ENCODE data around the gene PHLDB2. TPM values are rescaled to one million over a fixed set of nuclear protein-coding genes. Genes with fewer than 3 reads are reported as not detected.

PHLDB2 gene
- total RNA-seq, 1 donor from 2014 or later: 54.3 TPM

DNA sequence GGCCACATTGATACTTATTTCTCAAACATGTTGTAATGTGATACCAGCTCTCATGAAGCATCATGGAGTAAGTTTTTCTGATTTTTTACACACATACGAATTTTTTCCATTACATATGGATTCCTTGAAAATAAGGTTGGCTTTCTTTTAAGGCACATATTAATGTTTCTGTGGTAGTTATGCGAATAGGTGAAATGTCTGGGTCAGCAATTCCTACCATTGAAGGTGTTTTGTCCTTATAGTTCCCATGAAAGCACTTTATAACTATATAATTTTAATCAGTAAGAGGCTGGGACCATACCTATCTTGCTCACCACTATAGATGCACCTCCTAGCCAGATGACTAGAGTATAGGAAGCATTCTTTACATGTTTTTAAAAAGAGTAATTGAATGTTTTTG, 33.0 kb downstream of the PHLDB2 start:
- Histone ChIP-seq H3K27me3 (ENCODE audit: control insufficient read depth in 3 of 3, insufficient read depth in 3 of 3, low read length in 3 of 3) (no peaks in the 10 kb centered on the region), H3K27ac (ENCODE audit: low read depth, low read length) (no peak overlapping the region), H3K4me3 (ENCODE audit: low read length in 3 of 3) (no peak overlapping the region), H3K9ac (ENCODE audit: low read depth in 1 of 3, low read length in 3 of 3) (no peak overlapping the region), H3K9me3 (ENCODE audit: control insufficient read depth in 3 of 3, low read length in 3 of 3) (no peaks in the 10 kb centered on the region), H3K4me1 (ENCODE audit: control insufficient read depth in 3 of 3, insufficient read depth in 3 of 3, low read length in 3 of 3) (no peaks in the 10 kb centered on the region), H3K36me3 (ENCODE audit: control insufficient read depth in 3 of 3, insufficient read depth in 3 of 3, low read length in 3 of 3) (no peaks in the 10 kb centered on the region)

DNA sequence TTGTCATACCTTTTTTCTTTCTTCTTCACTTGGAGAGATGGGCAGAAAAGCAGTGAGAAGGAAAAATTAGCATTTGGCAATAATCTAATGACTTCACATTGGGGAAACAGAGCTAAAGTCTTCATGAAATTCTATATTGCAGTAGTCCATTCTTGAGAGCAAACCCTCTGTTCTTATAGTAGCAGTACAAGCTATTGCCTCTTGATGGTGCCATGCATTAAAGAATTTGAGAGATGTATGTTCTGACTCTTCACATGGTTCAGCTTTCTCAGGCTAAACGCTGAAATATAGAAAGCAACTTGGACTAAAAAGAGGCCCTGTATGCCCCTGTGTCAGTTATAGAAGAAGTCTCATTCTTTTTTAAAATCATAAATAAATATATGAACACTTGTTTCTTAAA, 36.0 kb downstream of the PHLDB2 start:
- H3K9me3 ChIP-seq (ENCODE audit: control insufficient read depth in 3 of 3, low read length in 3 of 3): no peaks in the 10 kb centered on the region
- no peak overlapping the region for H3K4me3 ChIP-seq (ENCODE audit: low read length in 3 of 3)
- H3K27me3 ChIP-seq (ENCODE audit: control insufficient read depth in 3 of 3, insufficient read depth in 3 of 3, low read length in 3 of 3): no peaks in the 10 kb centered on the region
- H3K4me1 ChIP-seq (ENCODE audit: control insufficient read depth in 3 of 3, insufficient read depth in 3 of 3, low read length in 3 of 3): no peaks in the 10 kb centered on the region
- no peak overlapping the region for H3K9ac ChIP-seq (ENCODE audit: low read depth in 1 of 3, low read length in 3 of 3)
- H3K36me3 ChIP-seq (ENCODE audit: control insufficient read depth in 3 of 3, insufficient read depth in 3 of 3, low read length in 3 of 3): no peaks in the 10 kb centered on the region
- no peak overlapping the region for H3K27ac ChIP-seq (ENCODE audit: low read depth, low read length)

DNA sequence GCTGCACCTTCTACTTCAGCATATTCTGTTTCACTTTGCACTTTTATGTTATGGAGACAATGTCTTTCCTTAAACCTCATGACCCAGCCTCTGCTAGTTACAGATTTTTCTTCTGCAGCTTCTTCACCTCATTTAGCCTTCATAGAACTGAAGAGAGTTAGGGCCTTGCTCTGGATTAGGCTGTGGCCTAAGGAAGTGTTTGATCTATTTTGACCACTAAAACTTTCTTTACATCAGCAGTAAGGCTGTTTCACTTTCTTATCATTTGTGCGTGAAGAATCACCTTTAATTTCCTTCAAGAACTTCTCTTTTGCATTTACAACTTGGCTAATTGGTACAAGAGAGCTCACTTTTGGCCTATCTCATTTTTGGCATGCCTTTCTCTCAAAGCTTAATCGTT, 40.9 kb downstream of the PHLDB2 start:
- no peaks in the 10 kb centered on the region for H3K27me3 ChIP-seq (ENCODE audit: control insufficient read depth in 3 of 3, insufficient read depth in 3 of 3, low read length in 3 of 3)
- H3K4me1 ChIP-seq (ENCODE audit: control insufficient read depth in 3 of 3, insufficient read depth in 3 of 3, low read length in 3 of 3): peaks cover 0 to 5% (median 0%) of the 10 kb centered on the region in 3 donors

DNA sequence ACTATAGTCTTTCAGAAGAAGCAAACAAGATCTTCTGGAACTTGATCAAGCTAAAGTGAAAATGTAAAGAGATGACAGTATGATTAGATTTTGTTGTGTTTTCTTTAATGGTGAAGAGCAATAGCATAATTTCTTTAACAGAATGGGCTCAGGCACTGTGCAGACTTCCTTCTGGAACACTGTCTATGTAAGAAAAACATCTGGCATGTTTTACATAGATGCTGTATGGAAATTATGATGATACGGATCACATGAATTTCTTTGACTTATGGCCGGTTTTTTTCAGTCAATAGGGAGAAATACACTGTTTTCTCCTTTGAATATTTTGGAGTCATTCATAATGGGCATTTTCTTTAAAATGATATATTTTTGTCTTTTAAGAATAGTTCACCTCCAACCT, 42.6 kb downstream of the PHLDB2 start:
- Histone ChIP-seq H3K27me3 (ENCODE audit: control insufficient read depth in 3 of 3, insufficient read depth in 3 of 3, low read length in 3 of 3) (no peaks in the 10 kb centered on the region), H3K36me3 (ENCODE audit: control insufficient read depth in 3 of 3, insufficient read depth in 3 of 3, low read length in 3 of 3) (no peaks in the 10 kb centered on the region), H3K9me3 (ENCODE audit: control insufficient read depth in 3 of 3, low read length in 3 of 3) (no peaks in the 10 kb centered on the region), H3K4me3 (ENCODE audit: low read length in 3 of 3) (no peak overlapping the region), H3K27ac (ENCODE audit: low read depth, low read length) (no peak overlapping the region), H3K4me1 (ENCODE audit: control insufficient read depth in 3 of 3, insufficient read depth in 3 of 3, low read length in 3 of 3) (peaks cover 0 to 5% (median 0%) of the 10 kb centered on the region in 3 donors), H3K9ac (ENCODE audit: low read depth in 1 of 3, low read length in 3 of 3) (no peak overlapping the region)

More for the DNA sequence above, 40.9 kb downstream of the PHLDB2 start:
- no peak overlapping the region for H3K27ac ChIP-seq (ENCODE audit: low read depth, low read length)
- no peaks in the 10 kb centered on the region for H3K36me3 ChIP-seq (ENCODE audit: control insufficient read depth in 3 of 3, insufficient read depth in 3 of 3, low read length in 3 of 3)
- H3K9me3 ChIP-seq (ENCODE audit: control insufficient read depth in 3 of 3, low read length in 3 of 3): no peaks in the 10 kb centered on the region
- no peak overlapping the region for H3K4me3 ChIP-seq (ENCODE audit: low read length in 3 of 3)
- H3K9ac ChIP-seq (ENCODE audit: low read depth in 1 of 3, low read length in 3 of 3): no peak overlapping the region

DNA sequence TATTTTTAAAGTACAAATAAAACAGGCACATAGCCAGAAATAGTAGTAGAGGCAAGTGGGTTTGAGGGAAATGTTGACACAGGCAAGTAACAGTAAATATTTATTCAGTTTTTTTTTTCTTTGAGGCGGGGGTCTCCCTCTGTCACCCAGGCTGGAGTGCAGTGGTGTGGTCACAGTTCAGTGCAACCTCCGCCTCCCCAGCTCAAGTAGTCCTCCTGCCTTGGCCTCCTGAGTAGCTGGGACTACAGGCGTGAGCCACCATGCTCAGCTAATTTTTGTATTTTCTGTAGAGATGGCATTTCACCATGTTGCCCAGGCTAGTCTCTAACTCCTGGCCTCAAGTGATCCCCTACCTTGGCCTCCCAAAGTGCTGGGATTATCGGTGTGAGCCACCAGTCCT, 43.5 kb downstream of the PHLDB2 start:
- H3K9ac ChIP-seq (ENCODE audit: low read depth in 1 of 3, low read length in 3 of 3): no peak overlapping the region
- H3K27ac ChIP-seq (ENCODE audit: low read depth, low read length): no peak overlapping the region
- H3K9me3 ChIP-seq (ENCODE audit: control insufficient read depth in 3 of 3, low read length in 3 of 3): no peaks in the 10 kb centered on the region
- H3K36me3 ChIP-seq (ENCODE audit: control insufficient read depth in 3 of 3, insufficient read depth in 3 of 3, low read length in 3 of 3): no peaks in the 10 kb centered on the region
- H3K4me3 ChIP-seq (ENCODE audit: low read length in 3 of 3): no peak overlapping the region
- no peaks in the 10 kb centered on the region for H3K27me3 ChIP-seq (ENCODE audit: control insufficient read depth in 3 of 3, insufficient read depth in 3 of 3, low read length in 3 of 3)
- peaks cover 0 to 5% (median 0%) of the 10 kb centered on the region in 3 donors for H3K4me1 ChIP-seq (ENCODE audit: control insufficient read depth in 3 of 3, insufficient read depth in 3 of 3, low read length in 3 of 3)

DNA sequence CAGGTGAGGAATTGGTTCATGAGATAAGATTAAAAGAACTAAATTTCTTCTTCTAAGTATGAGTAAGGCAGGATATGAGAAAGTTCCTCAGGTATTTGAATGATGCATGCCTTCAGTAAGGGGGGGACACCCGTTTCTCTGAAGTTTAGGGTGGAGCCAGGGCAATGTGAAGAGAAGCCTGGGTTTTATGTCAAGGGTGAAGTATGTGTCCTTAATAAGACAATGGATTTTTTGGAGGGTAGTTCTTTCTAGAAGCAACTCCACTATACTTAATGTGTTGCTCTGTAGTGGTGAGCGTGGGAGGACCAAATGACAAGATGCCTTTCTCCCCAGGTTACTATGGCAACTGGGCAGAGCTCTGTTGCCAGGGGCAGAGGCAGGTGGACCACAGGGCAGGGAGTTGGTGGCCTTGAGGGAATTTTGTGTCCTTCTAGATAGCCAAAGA, 44.0 kb downstream of the PHLDB2 start:
- peaks cover 0 to 5% (median 0%) of the 10 kb centered on the region in 3 donors for H3K4me1 ChIP-seq (ENCODE audit: control insufficient read depth in 3 of 3, insufficient read depth in 3 of 3, low read length in 3 of 3)
- H3K27ac ChIP-seq (ENCODE audit: low read depth, low read length): no peak overlapping the region

DNA sequence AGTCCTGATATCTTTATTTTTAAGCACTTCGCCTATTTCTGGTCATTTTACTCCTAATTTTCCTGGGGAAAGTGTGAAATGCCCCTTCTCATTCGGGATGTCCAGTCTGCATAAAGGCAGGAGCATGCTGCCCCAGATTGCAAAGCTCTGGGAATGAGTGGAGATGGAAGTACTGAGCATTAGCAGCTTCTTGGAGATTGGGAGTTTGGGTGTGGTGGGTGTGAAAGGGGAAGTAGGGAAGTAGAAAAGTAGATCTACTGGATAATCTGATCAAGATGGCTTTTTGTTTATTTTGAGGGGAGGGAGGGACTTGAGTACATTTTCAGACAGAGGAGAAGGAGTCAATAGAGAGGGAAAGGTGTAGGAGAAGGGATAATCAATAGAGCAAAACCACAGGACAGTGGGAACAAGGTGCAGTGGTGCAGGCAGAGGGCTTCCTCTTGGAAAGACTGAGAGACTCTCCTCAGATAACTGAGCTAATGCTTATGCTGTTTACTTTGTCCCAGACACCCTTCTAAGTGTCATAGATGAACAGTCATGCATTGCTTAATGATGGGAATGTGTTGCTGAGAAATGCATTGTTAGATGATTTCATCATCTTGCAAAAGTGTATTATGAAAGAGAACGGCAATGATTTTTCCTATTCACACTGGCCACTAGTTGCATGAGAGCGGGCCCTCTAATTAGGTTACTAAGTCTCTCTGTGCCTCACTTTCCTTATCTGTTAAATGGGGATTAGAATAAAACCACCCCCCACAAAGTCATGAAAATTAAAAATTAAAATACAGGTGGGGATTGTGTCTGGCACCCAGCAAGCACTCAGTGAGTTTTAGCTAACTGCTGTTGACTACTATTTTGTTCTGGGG, 45.5 kb downstream of the PHLDB2 start:
- no peaks in the 10 kb centered on the region for H3K27me3 ChIP-seq (ENCODE audit: control insufficient read depth in 3 of 3, insufficient read depth in 3 of 3, low read length in 3 of 3)
- peak overlapping the region; percentile 39 for H3K27ac ChIP-seq (ENCODE audit: low read depth, low read length)
- H3K4me3 ChIP-seq (ENCODE audit: low read length in 3 of 3): no peak overlapping the region
- no peaks in the 10 kb centered on the region for H3K36me3 ChIP-seq (ENCODE audit: control insufficient read depth in 3 of 3, insufficient read depth in 3 of 3, low read length in 3 of 3)
- H3K9ac ChIP-seq (ENCODE audit: low read depth in 1 of 3, low read length in 3 of 3): no peak overlapping the region
- H3K9me3 ChIP-seq (ENCODE audit: control insufficient read depth in 3 of 3, low read length in 3 of 3): no peaks in the 10 kb centered on the region
- H3K4me1 ChIP-seq (ENCODE audit: control insufficient read depth in 3 of 3, insufficient read depth in 3 of 3, low read length in 3 of 3): peaks cover 0 to 5% (median 0%) of the 10 kb centered on the region in 3 donors

More for the DNA sequence above, 44.0 kb downstream of the PHLDB2 start:
- Histone ChIP-seq H3K36me3 (ENCODE audit: control insufficient read depth in 3 of 3, insufficient read depth in 3 of 3, low read length in 3 of 3) (no peaks in the 10 kb centered on the region), H3K9ac (ENCODE audit: low read depth in 1 of 3, low read length in 3 of 3) (no peak overlapping the region), H3K4me3 (ENCODE audit: low read length in 3 of 3) (no peak overlapping the region), H3K9me3 (ENCODE audit: control insufficient read depth in 3 of 3, low read length in 3 of 3) (no peaks in the 10 kb centered on the region), H3K27me3 (ENCODE audit: control insufficient read depth in 3 of 3, insufficient read depth in 3 of 3, low read length in 3 of 3) (no peaks in the 10 kb centered on the region)

DNA sequence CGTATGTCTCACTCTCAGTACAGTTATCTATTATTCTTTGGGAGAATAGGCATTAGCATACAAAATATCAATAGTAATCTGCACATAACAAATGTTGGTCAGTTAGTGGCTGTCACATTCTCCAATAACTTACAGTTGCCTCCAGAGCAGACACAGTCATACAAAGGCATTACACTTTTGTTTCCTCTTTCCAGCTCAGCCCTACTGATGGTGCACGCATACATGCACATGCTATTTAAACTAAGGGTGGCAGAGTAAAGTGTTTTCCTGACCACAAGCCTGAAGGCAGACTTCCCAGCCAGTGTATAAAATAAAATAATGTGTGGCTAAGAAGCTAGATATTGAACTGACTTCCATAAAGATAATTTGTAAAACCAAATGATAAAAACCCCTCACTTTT, 47.6 kb downstream of the PHLDB2 start:
- H3K36me3 ChIP-seq (ENCODE audit: control insufficient read depth in 3 of 3, insufficient read depth in 3 of 3, low read length in 3 of 3): no peaks in the 10 kb centered on the region
- H3K9ac ChIP-seq (ENCODE audit: low read depth in 1 of 3, low read length in 3 of 3): no peak overlapping the region
- peaks cover 4 to 10% (median 6%) of the 10 kb centered on the region in 3 donors for H3K4me1 ChIP-seq (ENCODE audit: control insufficient read depth in 3 of 3, insufficient read depth in 3 of 3, low read length in 3 of 3)
- no peaks in the 10 kb centered on the region for H3K9me3 ChIP-seq (ENCODE audit: control insufficient read depth in 3 of 3, low read length in 3 of 3)
- H3K4me3 ChIP-seq (ENCODE audit: low read length in 3 of 3): no peak overlapping the region
- H3K27me3 ChIP-seq (ENCODE audit: control insufficient read depth in 3 of 3, insufficient read depth in 3 of 3, low read length in 3 of 3): no peaks in the 10 kb centered on the region
- H3K27ac ChIP-seq (ENCODE audit: low read depth, low read length): no peak overlapping the region

DNA sequence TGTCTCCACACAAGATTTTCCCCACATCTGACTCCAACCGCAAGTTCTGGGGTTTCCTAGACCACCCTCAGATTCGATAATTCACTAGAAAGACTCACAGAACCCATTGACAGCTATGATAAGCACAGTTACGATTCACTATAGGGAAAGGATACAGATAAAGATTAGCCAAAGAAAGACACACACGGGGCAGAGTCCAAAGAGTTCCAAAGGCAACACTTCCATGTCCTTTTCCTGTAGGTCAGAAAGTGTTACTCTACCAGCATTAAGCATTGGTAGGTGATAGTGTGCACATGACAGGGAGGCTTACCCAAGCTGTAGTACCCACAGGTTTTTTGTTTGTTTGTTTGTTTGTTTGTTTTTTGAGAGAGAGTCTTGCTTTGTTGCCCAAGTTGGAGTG, 48.1 kb downstream of the PHLDB2 start:
- Histone ChIP-seq H3K36me3 (ENCODE audit: control insufficient read depth in 3 of 3, insufficient read depth in 3 of 3, low read length in 3 of 3) (no peaks in the 10 kb centered on the region), H3K4me1 (ENCODE audit: control insufficient read depth in 3 of 3, insufficient read depth in 3 of 3, low read length in 3 of 3) (peaks cover 5 to 10% (median 6%) of the 10 kb centered on the region in 3 donors)

DNA sequence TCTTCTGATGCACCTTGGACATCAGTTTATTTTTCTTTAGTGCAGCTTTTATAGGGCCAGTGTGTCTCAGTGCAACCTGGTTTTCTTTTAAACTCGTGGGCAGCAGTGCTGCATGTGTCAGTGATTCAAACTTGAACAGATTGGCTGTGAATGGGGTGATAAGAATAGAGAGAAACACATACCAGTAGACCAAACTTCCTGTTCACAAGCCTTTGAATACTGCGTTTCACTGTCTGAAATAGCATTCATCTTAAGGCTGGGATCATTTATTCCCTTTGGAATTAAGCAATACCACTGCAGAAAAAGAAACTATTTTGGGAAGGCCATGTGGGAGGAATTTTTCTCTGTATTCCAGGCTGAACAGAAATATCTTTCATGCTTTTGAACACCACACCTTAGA, 51.7 kb downstream of the PHLDB2 start:
- H3K4me1 ChIP-seq (ENCODE audit: control insufficient read depth in 3 of 3, insufficient read depth in 3 of 3, low read length in 3 of 3): peaks cover 5 to 6% (median 6%) of the 10 kb centered on the region in 3 donors
- H3K36me3 ChIP-seq (ENCODE audit: control insufficient read depth in 3 of 3, insufficient read depth in 3 of 3, low read length in 3 of 3): no peaks in the 10 kb centered on the region
- no peak overlapping the region for H3K9ac ChIP-seq (ENCODE audit: low read depth in 1 of 3, low read length in 3 of 3)

More for the DNA sequence above, 48.1 kb downstream of the PHLDB2 start:
- H3K27ac ChIP-seq (ENCODE audit: low read depth, low read length): no peak overlapping the region
- no peak overlapping the region for H3K9ac ChIP-seq (ENCODE audit: low read depth in 1 of 3, low read length in 3 of 3)
- no peaks in the 10 kb centered on the region for H3K27me3 ChIP-seq (ENCODE audit: control insufficient read depth in 3 of 3, insufficient read depth in 3 of 3, low read length in 3 of 3)
- no peaks in the 10 kb centered on the region for H3K9me3 ChIP-seq (ENCODE audit: control insufficient read depth in 3 of 3, low read length in 3 of 3)
- no peak overlapping the region for H3K4me3 ChIP-seq (ENCODE audit: low read length in 3 of 3)

More for the DNA sequence above, 51.7 kb downstream of the PHLDB2 start:
- Histone ChIP-seq H3K27me3 (ENCODE audit: control insufficient read depth in 3 of 3, insufficient read depth in 3 of 3, low read length in 3 of 3) (no peaks in the 10 kb centered on the region), H3K4me3 (ENCODE audit: low read length in 3 of 3) (no peak overlapping the region), H3K27ac (ENCODE audit: low read depth, low read length) (no peak overlapping the region), H3K9me3 (ENCODE audit: control insufficient read depth in 3 of 3, low read length in 3 of 3) (no peaks in the 10 kb centered on the region)

Data from skeletal muscle tissue (tissue), 4 donors.